ENCODE data around the gene CCDC126.

DNA sequence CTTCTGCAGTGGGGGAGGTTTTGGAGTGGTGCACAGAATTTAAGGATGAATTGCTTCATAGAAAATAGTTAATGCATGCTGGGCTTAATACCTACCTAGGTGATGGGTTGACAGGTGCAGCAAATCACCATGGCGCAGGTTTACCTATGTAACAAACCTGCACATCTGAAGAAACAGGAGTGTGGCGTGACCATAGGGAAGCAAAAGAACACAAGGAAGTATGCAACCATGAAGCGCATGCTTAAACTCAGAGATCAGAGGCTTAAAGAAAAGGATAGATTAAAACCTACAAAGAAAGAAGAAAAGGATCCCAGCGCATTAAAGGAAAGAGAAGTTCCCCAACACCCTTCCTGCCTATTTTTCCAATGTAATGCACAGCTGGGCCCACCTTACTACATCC is 22.0 kb downstream of the CCDC126 start:
- TF ChIP-seq POU6F1 (CRISPR knock-in tag; IDR thresholded peaks at IDR 0.05; ENCODE audit: borderline replicate concordance, low read depth) (no peak), ZC3H10 (CRISPR knock-in tag; IDR thresholded peaks at IDR 0.05) (no peak), ISL1 (CRISPR knock-in tag; IDR thresholded peaks at IDR 0.05) (no peak), ARNTL (CRISPR knock-in tag; IDR thresholded peaks at IDR 0.05; ENCODE audit: borderline replicate concordance, low read depth) (no peak), ZNF8 (CRISPR knock-in tag; IDR thresholded peaks at IDR 0.05) (no peak)
- TF ChIP-seq, protein P1, sequence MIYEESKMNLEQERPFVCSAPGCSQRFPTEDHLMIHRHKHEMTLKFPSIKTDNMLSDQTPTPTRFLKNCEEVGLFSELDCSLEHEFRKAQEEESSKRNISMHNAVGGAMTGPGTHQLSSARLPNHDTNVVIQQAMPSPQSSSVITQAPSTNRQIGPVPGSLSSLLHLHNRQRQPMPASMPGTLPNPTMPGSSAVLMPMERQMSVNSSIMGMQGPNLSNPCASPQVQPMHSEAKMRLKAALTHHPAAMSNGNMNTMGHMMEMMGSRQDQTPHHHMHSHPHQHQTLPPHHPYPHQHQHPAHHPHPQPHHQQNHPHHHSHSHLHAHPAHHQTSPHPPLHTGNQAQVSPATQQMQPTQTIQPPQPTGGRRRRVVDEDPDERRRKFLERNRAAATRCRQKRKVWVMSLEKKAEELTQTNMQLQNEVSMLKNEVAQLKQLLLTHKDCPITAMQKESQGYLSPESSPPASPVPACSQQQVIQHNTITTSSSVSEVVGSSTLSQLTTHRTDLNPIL (CRISPR knock-in tag; IDR thresholded peaks at IDR 0.05; ENCODE audit: low read depth) = no peak
